Stimulated activated CD4-positive, alpha-beta T cell treated with anti-CD3 and anti-CD28 coated beads, Interleukin-1b, Interleukin-23, amount 100 ng/mL, for 24 hours (primary cell): ENCODE data around the gene MKRN2.
"Not testable (repeated sequence)": the region's sequence is repeated elsewhere in the genome, so short reads cannot be mapped to it uniquely, and the experiment has no call there.

Experiments used
- DNase-seq, 4 experiments: peaks; one replicate each; pipeline ENCODE4 v3.0.0-alpha.2; 2020; ENCODE audit warnings: low read depth in 4 of 4, low spot score in 1 of 4

Gene MKRN2

GRCh38 chr3:12627370-12627769, 70.5 kb downstream of the MKRN2 start:
- no peak for DNase-seq

- no peak for DNase-seq
Measured at GRCh38 chr3:12628813-12629212, 71.9 kb downstream of the MKRN2 start.

GRCh38 chr3:12629560-12629959, 72.7 kb downstream of the MKRN2 start:
- no peak for DNase-seq

GRCh38 chr3:12630292-12630691, 73.4 kb downstream of the MKRN2 start:
- DNase-seq = no peak

GRCh38 chr3:12630843-12631242, 74.0 kb downstream of the MKRN2 start:
- not testable (repeated sequence) for DNase-seq

GRCh38 chr3:12632523-12632922, 75.6 kb downstream of the MKRN2 start:
- DNase-seq = no peak

GRCh38 chr3:12633108-12633507, 76.2 kb downstream of the MKRN2 start:
- DNase-seq = no peak
